MM.1S (cell line): ENCODE data around the gene CSF1.

Source experiments
- DNase-seq: peaks from one replicate; pipeline ENCODE4 v3.0.0-alpha.2; 2015
- H2AFZ ChIP-seq: fragments of 300-600 bp; sonication (generic); 2 replicates; pipeline ENCODE4 v1.6.0; 2016; ENCODE audit warnings: antibody characterized with exemption, low read length
- H3F3A ChIP-seq: fragments of 300-600 bp; sonication (generic); 2 replicates; pipeline ENCODE4 v1.6.1; 2016; ENCODE audit warnings: mild to moderate bottlenecking, antibody characterized with exemption, low read length, moderate library complexity, mixed read lengths; ENCODE audit not compliant: insufficient read depth
- H3K27ac ChIP-seq: fragments of 300-600 bp; sonication (generic); 2 replicates; pipeline ENCODE4 v1.5.1; 2016; ENCODE audit warnings: mild to moderate bottlenecking, low read length
- H3K27me3 ChIP-seq: fragments of 300-600 bp; sonication (generic); replicated peaks from 2 replicates; pipeline ENCODE4 v1.6.0; 2016; ENCODE audit warnings: low read length; ENCODE audit not compliant: insufficient read depth
- H3K36me3 ChIP-seq: fragments of 300-600 bp; sonication (generic); replicated peaks from 2 replicates; pipeline ENCODE4 v1.6.1; 2016; ENCODE audit warnings: mild to moderate bottlenecking, low read length, mixed read lengths; ENCODE audit not compliant: insufficient read depth
- H3K4me1 ChIP-seq: fragments of 300-600 bp; sonication (generic); 2 replicates; pipeline ENCODE4 v1.6.1; 2016; ENCODE audit warnings: low read length, mixed read lengths
- H3K4me2 ChIP-seq: fragments of 300-600 bp; sonication (generic); 2 replicates; pipeline ENCODE4 v1.6.0; 2016; ENCODE audit warnings: low read depth, low read length
- H3K4me3 ChIP-seq: fragments of 300-600 bp; sonication (generic); 2 replicates; pipeline ENCODE4 v1.5.1; 2016; ENCODE audit warnings: low read length, mixed read lengths
- H3K79me2 ChIP-seq: fragments of 300-600 bp; sonication (generic); 2 replicates; pipeline ENCODE4 v1.6.1; 2016; ENCODE audit warnings: mixed run types, low read length, mixed read lengths
- H3K9ac ChIP-seq: fragments of 300-600 bp; sonication (generic); 2 replicates; pipeline ENCODE4 v1.6.1; 2016; ENCODE audit warnings: low read length, mixed read lengths
- H3K9me2 ChIP-seq: fragments of 300-600 bp; sonication (generic); replicated peaks from 2 replicates; pipeline ENCODE4 v1.6.1; 2016; ENCODE audit warnings: mild to moderate bottlenecking, low read length, mixed read lengths; ENCODE audit not compliant: insufficient read depth
- H3K9me3 ChIP-seq: fragments of 300-600 bp; sonication (generic); replicated peaks from 2 replicates; pipeline ENCODE4 v1.6.1; 2016; ENCODE audit warnings: mild to moderate bottlenecking, low read length, mixed read lengths; ENCODE audit not compliant: insufficient read depth
- H4K20me1 ChIP-seq: fragments of 300-600 bp; sonication (generic); 2 replicates; pipeline ENCODE4 v1.6.1; 2016; ENCODE audit warnings: mild to moderate bottlenecking, low read length, moderate library complexity, mixed read lengths; ENCODE audit not compliant: insufficient read depth
- EZH2 ChIP-seq: fragments of 300-600 bp; sonication (generic); optimal IDR thresholded peaks from 2 replicates; pipeline ENCODE3; 2017; ENCODE audit warnings: low read depth, mild to moderate bottlenecking, antibody characterized with exemption, low read length, mixed read lengths
- EZH2phosphoT487 ChIP-seq: fragments of 300-600 bp; sonication (generic); IDR thresholded peaks from 2 replicates; pipeline ENCODE4 v1.6.1; 2018; ENCODE audit warnings: antibody characterized with exemption, low read length
- TF ChIP-seq, protein P1 (sequence below): fragments of 300-600 bp; sonication (generic); IDR thresholded peaks from 2 replicates; pipeline ENCODE4 v1.5.1; 2016; ENCODE audit warnings: antibody characterized with exemption, low read length, mixed read lengths

The CSF1 gene

DNA sequence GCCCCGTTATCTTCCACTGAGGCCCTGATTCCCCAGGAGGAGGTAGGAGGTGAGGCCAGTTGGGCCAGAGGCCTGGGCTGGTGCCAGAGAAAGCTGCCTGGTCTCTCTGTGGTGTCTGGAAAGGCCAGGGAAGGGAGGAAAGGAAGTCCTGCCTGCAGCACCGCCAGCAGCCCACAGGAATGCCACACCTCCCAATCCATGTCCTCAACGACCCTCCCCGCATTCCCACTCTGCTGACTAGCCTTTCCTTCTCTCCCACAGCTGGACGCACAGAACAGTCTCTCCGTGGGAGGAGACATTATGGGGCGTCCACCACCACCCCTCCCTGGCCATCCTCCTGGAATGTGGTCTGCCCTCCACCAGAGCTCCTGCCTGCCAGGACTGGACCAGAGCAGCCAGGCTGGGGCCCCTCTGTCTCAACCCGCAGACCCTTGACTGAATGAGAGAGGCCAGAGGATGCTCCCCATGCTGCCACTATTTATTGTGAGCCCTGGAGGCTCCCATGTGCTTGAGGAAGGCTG is 18.0 kb downstream of the CSF1 start:
- H3K9ac ChIP-seq = no peak overlapping the region
- DNase-seq = no peak
- H3K27ac ChIP-seq = no peak overlapping the region
- H3K4me3 ChIP-seq = no peak overlapping the region
- H4K20me1 ChIP-seq = no peaks in the 10 kb centered on the region
- no peaks in the 10 kb centered on the region for H3K27me3 ChIP-seq
- H3K9me3 ChIP-seq = no peaks in the 10 kb centered on the region
- H3K9me2 ChIP-seq = no peaks in the 10 kb centered on the region
- no peak overlapping the region for H2AFZ ChIP-seq
- H3K4me2 ChIP-seq = no peak overlapping the region
- TF ChIP-seq, protein P1, sequence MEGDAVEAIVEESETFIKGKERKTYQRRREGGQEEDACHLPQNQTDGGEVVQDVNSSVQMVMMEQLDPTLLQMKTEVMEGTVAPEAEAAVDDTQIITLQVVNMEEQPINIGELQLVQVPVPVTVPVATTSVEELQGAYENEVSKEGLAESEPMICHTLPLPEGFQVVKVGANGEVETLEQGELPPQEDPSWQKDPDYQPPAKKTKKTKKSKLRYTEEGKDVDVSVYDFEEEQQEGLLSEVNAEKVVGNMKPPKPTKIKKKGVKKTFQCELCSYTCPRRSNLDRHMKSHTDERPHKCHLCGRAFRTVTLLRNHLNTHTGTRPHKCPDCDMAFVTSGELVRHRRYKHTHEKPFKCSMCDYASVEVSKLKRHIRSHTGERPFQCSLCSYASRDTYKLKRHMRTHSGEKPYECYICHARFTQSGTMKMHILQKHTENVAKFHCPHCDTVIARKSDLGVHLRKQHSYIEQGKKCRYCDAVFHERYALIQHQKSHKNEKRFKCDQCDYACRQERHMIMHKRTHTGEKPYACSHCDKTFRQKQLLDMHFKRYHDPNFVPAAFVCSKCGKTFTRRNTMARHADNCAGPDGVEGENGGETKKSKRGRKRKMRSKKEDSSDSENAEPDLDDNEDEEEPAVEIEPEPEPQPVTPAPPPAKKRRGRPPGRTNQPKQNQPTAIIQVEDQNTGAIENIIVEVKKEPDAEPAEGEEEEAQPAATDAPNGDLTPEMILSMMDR = no peak
- TF ChIP-seq EZH2 = no peak
- no peaks in the 10 kb centered on the region for H3K4me1 ChIP-seq
- H3F3A ChIP-seq = no peaks in the 10 kb centered on the region
- peaks cover 13% of the 10 kb centered on the region for H3K79me2 ChIP-seq
- H3K36me3 ChIP-seq = no peaks in the 10 kb centered on the region

DNA sequence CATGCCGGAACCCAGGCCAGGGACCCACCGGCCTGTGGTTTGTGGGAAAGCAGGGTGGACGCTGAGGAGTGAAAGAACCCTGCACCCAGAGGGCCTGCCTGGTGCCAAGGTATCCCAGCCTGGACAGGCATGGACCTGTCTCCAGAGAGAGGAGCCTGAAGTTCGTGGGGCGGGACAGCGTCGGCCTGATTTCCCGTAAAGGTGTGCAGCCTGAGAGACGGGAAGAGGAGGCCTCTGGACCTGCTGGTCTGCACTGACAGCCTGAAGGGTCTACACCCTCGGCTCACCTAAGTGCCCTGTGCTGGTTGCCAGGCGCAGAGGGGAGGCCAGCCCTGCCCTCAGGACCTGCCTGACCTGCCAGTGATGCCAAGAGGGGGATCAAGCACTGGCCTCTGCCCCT is 18.5 kb downstream of the CSF1 start:
- Histone ChIP-seq H3K9me2 (no peaks in the 10 kb centered on the region), H2AFZ (no peak overlapping the region), H3K9me3 (no peaks in the 10 kb centered on the region), H3F3A (no peaks in the 10 kb centered on the region), H3K27me3 (no peaks in the 10 kb centered on the region), H3K4me1 (no peaks in the 10 kb centered on the region), H3K4me2 (no peak overlapping the region), H3K79me2 (peaks cover 7% of the 10 kb centered on the region), H3K9ac (no peak overlapping the region), H3K4me3 (no peak overlapping the region), H4K20me1 (no peaks in the 10 kb centered on the region), H3K27ac (no peak overlapping the region), H3K36me3 (no peaks in the 10 kb centered on the region)
- TF ChIP-seq EZH2phosphoT487 (no peak), EZH2 (no peak)
- TF ChIP-seq, protein P1 = no peak
- no peak for DNase-seq

DNA sequence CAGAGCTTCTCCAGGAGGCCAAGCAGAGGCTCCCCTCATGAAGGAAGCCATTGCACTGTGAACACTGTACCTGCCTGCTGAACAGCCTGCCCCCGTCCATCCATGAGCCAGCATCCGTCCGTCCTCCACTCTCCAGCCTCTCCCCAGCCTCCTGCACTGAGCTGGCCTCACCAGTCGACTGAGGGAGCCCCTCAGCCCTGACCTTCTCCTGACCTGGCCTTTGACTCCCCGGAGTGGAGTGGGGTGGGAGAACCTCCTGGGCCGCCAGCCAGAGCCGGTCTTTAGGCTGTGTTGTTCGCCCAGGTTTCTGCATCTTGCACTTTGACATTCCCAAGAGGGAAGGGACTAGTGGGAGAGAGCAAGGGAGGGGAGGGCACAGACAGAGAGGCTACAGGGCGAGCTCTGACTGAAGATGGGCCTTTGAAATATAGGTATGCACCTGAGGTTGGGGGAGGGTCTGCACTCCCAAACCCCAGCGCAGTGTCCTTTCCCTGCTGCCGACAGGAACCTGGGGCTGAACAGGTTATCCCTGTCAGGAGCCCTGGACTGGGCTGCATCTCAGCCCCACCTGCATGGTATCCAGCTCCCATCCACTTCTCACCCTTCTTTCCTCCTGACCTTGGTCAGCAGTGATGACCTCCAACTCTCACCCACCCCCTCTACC is 19.1 kb downstream of the CSF1 start:
- Histone ChIP-seq H3K9me3 (no peaks in the 10 kb centered on the region), H3K79me2 (peaks cover 2% of the 10 kb centered on the region), H3K27ac (no peak overlapping the region), H2AFZ (no peak overlapping the region), H3K36me3 (no peaks in the 10 kb centered on the region), H3K4me3 (no peak overlapping the region), H3K4me1 (no peaks in the 10 kb centered on the region), H4K20me1 (no peaks in the 10 kb centered on the region), H3K4me2 (no peak overlapping the region), H3K9me2 (no peaks in the 10 kb centered on the region), H3K9ac (no peak overlapping the region), H3F3A (no peaks in the 10 kb centered on the region), H3K27me3 (no peaks in the 10 kb centered on the region)
- no peak for TF ChIP-seq EZH2
- TF ChIP-seq EZH2phosphoT487 = no peak
- TF ChIP-seq, protein P1 = no peak
- DNase-seq = no peak
